Mammary epithelial cell (primary cell): ENCODE data around the gene RALGPS1.

Source experiments
- CTCF ChIP-seq, 2 donors: IDR thresholded peaks in 1 of 2; conservative IDR thresholded peaks in 1 of 2; 2 replicates each; pipeline ENCODE4 v1.5.1; 2011 to 2012; ENCODE audit warnings: inconsistent platforms in 2 of 2, low read length in 2 of 2, mild to moderate bottlenecking in 2 of 2, control low read depth in 1 of 2, low read depth in 1 of 2; ENCODE audit not compliant: insufficient read depth in 1 of 2; ENCODE audit errors: extremely low read depth in 1 of 2
- EZH2 ChIP-seq: IDR thresholded peaks from 2 replicates; pipeline ENCODE4 v1.6.1; 2012; ENCODE audit warnings: low read length, inconsistent platforms, borderline replicate concordance

- TF ChIP-seq CTCF (conservative IDR thresholded peaks at IDR 0.05 in 1 of 2, IDR thresholded peaks at IDR 0.05 in 1 of 2; ENCODE audit: extremely low read depth in 1 of 2, insufficient read depth in 1 of 2, low read depth in 1 of 2, low read length in 2 of 2) = no peak
- no peak for TF ChIP-seq EZH2
These were observed 234.4 kb downstream of the RALGPS1 start for GRCh38 chr9:127149010-127149409.
